ENCODE measurements around the gene EMSY. TPM values are rescaled to one million over a fixed set of nuclear protein-coding genes. Genes with fewer than 3 reads are reported as not detected.

Gene EMSY
- total RNA-seq, 4 donors from 2014 or later = 13.2 to 43.4 (median 29.0) TPM

GRCh38 chr11:76491644-76492043, 46.8 kb downstream of the EMSY start:
- Histone ChIP-seq H3K9me3 (no peaks in the 10 kb centered on the region), H3K27ac (no peak overlapping the region), H3K27me3 (no peaks in the 10 kb centered on the region), H3K4me1 (no peaks in the 10 kb centered on the region), H3K36me3 (no peaks in the 10 kb centered on the region), H3K4me3 (no peak overlapping the region)
- intact Hi-C loops (cut with DNase I; ENCODE audit: low total_unique reads) = no loop called here
- no peak for TF ChIP-seq CTCF (IDR thresholded peaks at IDR 0.05)
- no peak for TF ChIP-seq POLR2A (IDR thresholded peaks at IDR 0.05)
- no peak for DNase-seq

DNA sequence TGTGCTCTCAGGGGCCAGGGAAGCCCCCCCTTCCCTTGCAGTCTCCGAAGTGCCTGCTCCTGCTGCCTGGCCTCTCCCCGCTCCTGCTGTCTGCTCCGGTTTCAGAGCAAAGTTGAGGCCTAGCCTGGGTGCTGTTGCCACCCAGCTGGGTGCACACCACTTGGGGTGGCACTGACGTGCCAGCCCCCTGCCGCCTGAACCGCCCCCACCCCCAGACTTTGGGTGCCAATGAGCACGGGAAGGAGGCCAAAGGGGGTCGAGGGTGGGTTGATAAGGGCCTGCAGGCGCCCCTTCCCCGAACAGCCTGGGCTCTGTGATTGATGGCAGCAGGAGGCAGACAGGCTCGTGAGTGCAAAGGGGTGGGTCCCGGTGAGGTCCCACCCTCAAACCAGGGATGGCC, 48.2 kb downstream of the EMSY start:
- intact Hi-C loops (cut with DNase I; ENCODE audit: low total_unique reads) = no loop called here
- DNase-seq = no peak
- TF ChIP-seq POLR2A (IDR thresholded peaks at IDR 0.05) (no peak), CTCF (IDR thresholded peaks at IDR 0.05) (no peak)
- Histone ChIP-seq H3K4me1 (no peaks in the 10 kb centered on the region), H3K9me3 (no peaks in the 10 kb centered on the region), H3K27me3 (no peaks in the 10 kb centered on the region), H3K36me3 (no peaks in the 10 kb centered on the region), H3K27ac (no peak overlapping the region), H3K4me3 (no peak overlapping the region)

GRCh38 chr11:76493626-76494539, 49.1 kb downstream of the EMSY start:
- intact Hi-C loops (cut with DNase I; ENCODE audit: low total_unique reads) = no loop called here
- no peak overlapping the region for H3K27ac ChIP-seq
- H3K4me3 ChIP-seq = no peak overlapping the region
- H3K36me3 ChIP-seq = no peaks in the 10 kb centered on the region
- H3K4me1 ChIP-seq = no peaks in the 10 kb centered on the region
- H3K9me3 ChIP-seq = no peaks in the 10 kb centered on the region
- TF ChIP-seq POLR2A (IDR thresholded peaks at IDR 0.05) (no peak), CTCF (IDR thresholded peaks at IDR 0.05) (no peak)
- H3K27me3 ChIP-seq = no peaks in the 10 kb centered on the region
- DNase-seq = no peak

DNA sequence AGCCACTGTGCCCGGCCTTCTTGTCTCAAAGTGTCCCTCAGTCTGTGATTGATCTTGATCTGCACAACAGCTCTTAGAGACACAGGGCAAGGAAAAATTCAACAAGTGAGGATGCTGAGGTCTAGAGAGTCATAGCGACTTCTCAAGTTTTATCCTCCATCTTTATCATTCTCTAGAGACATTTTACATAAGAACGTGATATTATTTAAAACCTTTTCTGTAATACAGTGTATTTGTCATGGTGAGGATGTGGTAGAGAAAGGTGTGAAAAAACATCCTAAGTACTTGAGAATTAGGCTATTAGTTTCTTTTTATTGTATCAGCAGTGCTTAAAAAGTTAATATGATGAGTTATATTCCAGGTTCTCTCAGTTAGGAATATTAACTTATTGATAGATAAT, 50.2 kb downstream of the EMSY start:
- Histone ChIP-seq H3K4me3 (no peak overlapping the region), H3K27ac (no peak overlapping the region), H3K36me3 (no peaks in the 10 kb centered on the region), H3K9me3 (no peaks in the 10 kb centered on the region), H3K27me3 (no peaks in the 10 kb centered on the region), H3K4me1 (no peaks in the 10 kb centered on the region)
- TF ChIP-seq POLR2A (IDR thresholded peaks at IDR 0.05) = no peak
- TF ChIP-seq CTCF (IDR thresholded peaks at IDR 0.05) = no peak
- no peak for DNase-seq
- intact Hi-C loops (cut with DNase I; ENCODE audit: low total_unique reads) = no loop called here

- no peak for TF ChIP-seq POLR2A (IDR thresholded peaks at IDR 0.05)
- TF ChIP-seq CTCF (IDR thresholded peaks at IDR 0.05) = no peak
- Histone ChIP-seq H3K4me3 (no peak overlapping the region), H3K27ac (no peak overlapping the region), H3K9me3 (no peaks in the 10 kb centered on the region), H3K27me3 (no peaks in the 10 kb centered on the region), H3K36me3 (no peaks in the 10 kb centered on the region), H3K4me1 (no peaks in the 10 kb centered on the region)
- intact Hi-C loops (cut with DNase I; ENCODE audit: low total_unique reads) = no loop called here
- DNase-seq = no peak
Measured at GRCh38 chr11:76496174-76496573, 51.4 kb downstream of the EMSY start.

Measured in uterus (tissue), 4 donors.